HCT116 (cell line): Measurements from ENCODE around the gene SUSD6. TPM values are rescaled to one million over a fixed set of nuclear protein-coding genes. Genes with fewer than 3 reads are reported as not detected.

Experiments used
- ATAC-seq: fragments of 200-7000 bp; cut with Tn5 transposase; 2 replicates; pipeline ENCODE4 v1.9.1; 2020; ENCODE audit warnings: mild to moderate bottlenecking, moderate library complexity
- BruUV-seq: library from RNA; stranded (reverse); fragments of 400-500 nt; replicated peaks from 2 replicates; lab custom pipeline; 2021; lab: Mats Ljungman, UMichigan
- CTCF ChIA-PET: fragments of 300-600 bp; sonication (Branson Sonifier 250); formaldehyde crosslinking; loops from one replicate; lab custom pipeline; 2021; ENCODE audit warnings: antibody characterized with exemption; lab: Charles Lee
- POLR2A ChIA-PET: fragments of 300-600, 350-600 bp; sonication (Branson Sonifier 250); formaldehyde crosslinking; loops from one replicate; lab custom pipeline; 2021; ENCODE audit warnings: antibody characterized with exemption; lab: Charles Lee
- RAD21 ChIA-PET, 2 experiments: fragments of 300-600 bp; sonication (Branson Sonifier 250); formaldehyde crosslinking; loops; one replicate each; lab custom pipeline; 2023; ENCODE audit warnings: low total read pairs in 2 of 2; ENCODE audit not compliant: uncharacterized antibody in 2 of 2, unreplicated experiment in 2 of 2, low non-redundant PET in 1 of 2; lab: Charles Lee
- DNase-seq: peaks from one replicate; pipeline ENCODE4 v3.0.0-alpha.2; 2010; ENCODE audit warnings: low read depth, low spot score
- H2AFZ ChIP-seq: fragments of 200-600 bp; shearing (Covaris generic), sonication (generic); 2 replicates; pipeline ENCODE4 v1.6.1; 2017; ENCODE audit warnings: low read depth, mixed run types, mixed read lengths, antibody characterized with exemption, low read length; ENCODE audit not compliant: poor library complexity, severe bottlenecking
- H3K27ac ChIP-seq: 2 replicates; pipeline ENCODE4 v1.5.1; 2012; ENCODE audit warnings: low read depth, low read length
- H3K27me3 ChIP-seq: fragments of 200-600 bp; sonication (generic); 2 replicates; pipeline ENCODE4 v1.6.1; 2016; ENCODE audit warnings: mixed run types, low read length, mixed read lengths; ENCODE audit not compliant: insufficient read depth
- H3K36me3 ChIP-seq, 2 experiments: fragments of 200-500 bp in 1 of 2; fragments of 200-600 bp in 1 of 2; sonication (Bioruptor generic) in 1 of 2; sonication (generic) in 1 of 2; 2 replicates each; pipeline versions ENCODE4 v1.5.1 to v1.6.1; 2014 to 2016; ENCODE audit warnings: low read length in 2 of 2, inconsistent platforms in 1 of 2, mixed read lengths in 1 of 2, mixed run types in 1 of 2; ENCODE audit not compliant: insufficient read depth in 2 of 2, control insufficient read depth in 1 of 2
- H3K4me1 ChIP-seq, 2 experiments: fragments of 200-600 bp in 1 of 2; sonication (generic) in 1 of 2; 2 replicates each; pipeline versions ENCODE4 v1.5.1 to v1.6.1; 2012 to 2017; ENCODE audit warnings: low read length in 2 of 2, inconsistent platforms in 1 of 2, mild to moderate bottlenecking in 1 of 2, mixed read lengths in 1 of 2, mixed run types in 1 of 2, moderate library complexity in 1 of 2; ENCODE audit not compliant: insufficient read depth in 2 of 2, control insufficient read depth in 1 of 2
- H3K4me2 ChIP-seq: fragments of 200-600 bp; sonication (generic); 2 replicates; pipeline ENCODE4 v1.6.1; 2017; ENCODE audit warnings: mixed run types, low read length, mixed read lengths
- H3K4me3 ChIP-seq, 2 experiments: fragments of 200-600 bp in 1 of 2; sonication (generic) in 1 of 2; replicated peaks in 1 of 2; 2 replicates each; pipeline ENCODE4 v1.5.1; 2011 to 2016; ENCODE audit warnings: low read length in 2 of 2, control low read depth in 1 of 2, low read depth in 1 of 2, mild to moderate bottlenecking in 1 of 2, mixed read lengths in 1 of 2, mixed run types in 1 of 2
- H3K79me2 ChIP-seq: fragments of 200-600 bp; sonication (generic); 2 replicates; pipeline ENCODE4 v1.6.1; 2017; ENCODE audit warnings: mild to moderate bottlenecking, mixed run types, low read length, moderate library complexity, mixed read lengths; ENCODE audit not compliant: insufficient read depth
- H3K9ac ChIP-seq: fragments of 200-600 bp; sonication (generic); 2 replicates; pipeline ENCODE4 v1.6.1; 2016; ENCODE audit warnings: low read length, mixed read lengths
- H3K9me2 ChIP-seq: fragments of 200-600 bp; sonication (generic), shearing (Covaris generic); 2 replicates; pipeline ENCODE4 v1.6.1; 2017; ENCODE audit warnings: mixed run types, mild to moderate bottlenecking, moderate library complexity; ENCODE audit not compliant: insufficient read depth
- H3K9me3 ChIP-seq, 2 experiments: fragments of 200-500 bp in 1 of 2; fragments of 200-600 bp in 1 of 2; sonication (Bioruptor generic) in 1 of 2; sonication (generic) in 1 of 2; 2 replicates each; pipeline ENCODE4 v1.6.1; 2014 to 2017; ENCODE audit warnings: low read length in 2 of 2, mixed read lengths in 2 of 2, inconsistent platforms in 1 of 2, low read depth in 1 of 2, mild to moderate bottlenecking in 1 of 2, mixed run types in 1 of 2, moderate library complexity in 1 of 2; ENCODE audit not compliant: control insufficient read depth in 1 of 2, insufficient read depth in 1 of 2
- H4K20me1 ChIP-seq: fragments of 200-600 bp; sonication (generic), shearing (Covaris generic); 2 replicates; pipeline ENCODE4 v1.6.1; 2017; ENCODE audit warnings: mixed run types, mild to moderate bottlenecking, moderate library complexity; ENCODE audit not compliant: insufficient read depth
- CEBPB ChIP-seq: IDR thresholded peaks from 2 replicates; pipeline ENCODE4 v1.6.1; 2012; ENCODE audit warnings: low read depth
- CTCF ChIP-seq, 3 experiments: fragments of 200-600 bp in 1 of 3; sonication (generic) in 1 of 3; IDR thresholded peaks in 2 of 3; conservative IDR thresholded peaks in 1 of 3; 2 replicates each; pipeline ENCODE4 v1.5.1; 2012 to 2017; ENCODE audit warnings: low read depth in 2 of 3, low read length in 2 of 3, antibody characterized with exemption in 1 of 3, borderline replicate concordance in 1 of 3, control low read depth in 1 of 3, mild to moderate bottlenecking in 1 of 3, mixed read lengths in 1 of 3, mixed run types in 1 of 3, moderate library complexity in 1 of 3; ENCODE audit not compliant: insufficient read depth in 1 of 3
- EGR1 ChIP-seq: IDR thresholded peaks from 2 replicates; pipeline ENCODE4 v1.6.1; 2012; ENCODE audit warnings: low read depth
- EZH2 ChIP-seq: fragments of 200-600 bp; sonication (generic); IDR thresholded peaks from 2 replicates; pipeline ENCODE4 v1.6.1; 2017; ENCODE audit warnings: antibody characterized with exemption, mixed run types
- FOSL1 ChIP-seq: IDR thresholded peaks from 2 replicates; pipeline ENCODE4 v1.6.1; 2012; ENCODE audit warnings: low read depth
- JUND ChIP-seq: IDR thresholded peaks from 2 replicates; pipeline ENCODE4 v1.6.1; 2012
- MAX ChIP-seq: IDR thresholded peaks from 2 replicates; pipeline ENCODE4 v1.6.1; 2012
- POLR2AphosphoS5 ChIP-seq: IDR thresholded peaks from 2 replicates; pipeline ENCODE4 v1.6.1; 2011; ENCODE audit warnings: mild to moderate bottlenecking, low read depth, low read length, moderate library complexity
- RAD21 ChIP-seq: IDR thresholded peaks from 2 replicates; pipeline ENCODE4 v1.6.1; 2012; ENCODE audit warnings: low read depth, mild to moderate bottlenecking
- REST ChIP-seq: IDR thresholded peaks from 2 replicates; pipeline ENCODE4 v1.6.1; 2012; ENCODE audit warnings: low read depth
- SIN3A ChIP-seq: IDR thresholded peaks from 2 replicates; pipeline ENCODE4 v1.6.1; 2012; ENCODE audit warnings: low read depth
- SP1 ChIP-seq: IDR thresholded peaks from 2 replicates; pipeline ENCODE4 v1.6.1; 2012; ENCODE audit warnings: low read depth
- SRF ChIP-seq: IDR thresholded peaks from 2 replicates; pipeline ENCODE4 v1.6.1; 2012; ENCODE audit warnings: low read depth
- TCF7L2 ChIP-seq: IDR thresholded peaks from 2 replicates; pipeline ENCODE4 v1.7.0; 2011; ENCODE audit warnings: borderline replicate concordance, inconsistent platforms; ENCODE audit not compliant: insufficient read depth, insufficient read length; ENCODE audit errors: extremely low read depth
- YY1 ChIP-seq: IDR thresholded peaks from 2 replicates; pipeline ENCODE4 v1.6.1; 2011; ENCODE audit warnings: low read length, low read depth, moderate library complexity, mild to moderate bottlenecking; ENCODE audit not compliant: insufficient replicate concordance; ENCODE audit errors: extremely low read depth
- ZFX ChIP-seq: fragments of 450-650 bp; IDR thresholded peaks from 2 replicates; pipeline ENCODE4 v1.6.1; 2017
- intact Hi-C: fragments of 100-400 bp; cut with micrococcal nuclease; formaldehyde crosslinking; loops from 2 replicates; pipeline ENCODE4 v1.10.0; 2022
- total RNA-seq: library from RNA; stranded (reverse); gene quantifications from one replicate; pipeline ENCODE4 v1.2.1, GENCODE V29; 2021; ENCODE audit not compliant: unreplicated experiment

SUSD6 gene
- total RNA-seq, 1 experiment from 2014 or later, result 6.4 TPM

GRCh38 chr14:69682621-69683263 is 71.3 kb downstream of the SUSD6 start:
- Histone ChIP-seq H3K27ac (no peak overlapping the region), H2AFZ (no peak overlapping the region), H3K4me2 (no peak overlapping the region), H3K4me3 (no peak overlapping the region), H4K20me1 (no peaks in the 10 kb centered on the region)
- RAD21 ChIA-PET, result no interaction called here
- no peak for ATAC-seq
- TF ChIP-seq EZH2 (no peak), SIN3A (no peak), CEBPB (no peak)
- TF ChIP-seq, all 23 proteins: peak for 0
- no peaks in the 10 kb centered on the region for H3K27me3 ChIP-seq
- no peaks in the 10 kb centered on the region for H3K4me1 ChIP-seq
- ChIA-PET POLR2A (no interaction called here), CTCF (no interaction called here)
- intact Hi-C loops, result no loop called here
- no peak overlapping the region for H3K9ac ChIP-seq
- no peak for DNase-seq
- no peaks in the 10 kb centered on the region for H3K9me2 ChIP-seq
- H3K36me3 ChIP-seq, result no peaks in the 10 kb centered on the region
- no peaks in the 10 kb centered on the region for H3K9me3 ChIP-seq
- H3K79me2 ChIP-seq, result no peaks in the 10 kb centered on the region
- BruUV-seq, result no TSS peak

- RAD21 ChIA-PET, result no interaction called here
- Histone ChIP-seq H3K27me3 (no peaks in the 10 kb centered on the region), H3K36me3 (no peaks in the 10 kb centered on the region), H3K9me3 (no peaks in the 10 kb centered on the region), H3K4me2 (no peak overlapping the region), H2AFZ (no peak overlapping the region), H3K4me1 (no peaks in the 10 kb centered on the region; a peak in 1 of 4 replicates), H4K20me1 (no peaks in the 10 kb centered on the region), H3K9ac (no peak overlapping the region), H3K9me2 (no peaks in the 10 kb centered on the region), H3K4me3 (no peak overlapping the region), H3K79me2 (no peaks in the 10 kb centered on the region), H3K27ac (no peak overlapping the region)
- CTCF ChIA-PET, result no interaction called here
- POLR2A ChIA-PET, result no interaction called here
- no TSS peak for BruUV-seq
- DNase-seq (no peak), ATAC-seq (no peak)
- intact Hi-C loops, result no loop called here
- no peak for TF ChIP-seq SIN3A
- no peak for TF ChIP-seq EGR1
- no peak for TF ChIP-seq YY1
- TF ChIP-seq MAX, result no peak
- no peak for TF ChIP-seq TCF7L2
- TF ChIP-seq SP1, result no peak
- no peak for TF ChIP-seq EZH2
- TF ChIP-seq JUND, result no peak
- TF ChIP-seq CTCF (IDR thresholded peaks at IDR 0.05 in 2 of 3, conservative IDR thresholded peaks at IDR 0.05 in 1 of 3; ENCODE audit: borderline replicate concordance in 1 of 3, insufficient read depth in 1 of 3, low read depth in 2 of 3, low read length in 2 of 3), result no peak
- TF ChIP-seq POLR2AphosphoS5, result no peak
- no peak for TF ChIP-seq RAD21
- no peak for TF ChIP-seq CEBPB
- TF ChIP-seq FOSL1, result no peak
- no peak for TF ChIP-seq SRF
- no peak for TF ChIP-seq ZFX
- no peak for TF ChIP-seq REST
Observed at GRCh38 chr14:69683971-69684370, 72.6 kb downstream of the SUSD6 start.
